IMR-90 (cell line): Measurements from ENCODE around the gene PLVAP. TPM values are rescaled to one million over a fixed set of nuclear protein-coding genes. Genes with fewer than 3 reads are reported as not detected.

ENCODE experiments used
- ATAC-seq: fragments of 200-7000 bp; cut with Tn5 transposase; 2 replicates; pipeline ENCODE4 v1.9.1; 2020; ENCODE audit warnings: low read depth, mild to moderate bottlenecking, moderate library complexity
- BruUV-seq: library from RNA; stranded (reverse); fragments of 400-500 nt; replicated peaks from 2 replicates; lab custom pipeline; 2021; lab: Mats Ljungman, UMichigan
- CTCF ChIA-PET: fragments of 300-600 bp; formaldehyde crosslinking; extraction: SDS; loops from one replicate; lab custom pipeline; 2021; ENCODE audit warnings: antibody characterized with exemption; lab: Yijun Ruan, JAX
- POLR2A ChIA-PET: fragments of 300-600 bp; sonication (Branson Sonifier 250); formaldehyde crosslinking; loops from one replicate; lab custom pipeline; 2022; ENCODE audit warnings: antibody characterized with exemption; ENCODE audit not compliant: unreplicated experiment; lab: Charles Lee
- DNase-seq: peaks from one replicate; pipeline ENCODE4 v3.0.0; 2013
- H2AFZ ChIP-seq: replicated peaks from 2 replicates; pipeline ENCODE3; 2013; ENCODE audit warnings: low read length, mild to moderate bottlenecking; ENCODE audit not compliant: poor library complexity
- H2AK5ac ChIP-seq: 2 replicates; pipeline ENCODE4 v1.6.1; 2013; ENCODE audit warnings: low read depth, low read length, inconsistent platforms
- H2AK9ac ChIP-seq: replicated peaks from 2 replicates; pipeline ENCODE3; 2013; ENCODE audit warnings: mild to moderate bottlenecking, low read depth, low read length, moderate library complexity; ENCODE audit not compliant: poor library complexity
- H2BK120ac ChIP-seq: 2 replicates; pipeline ENCODE4 v1.6.1; 2013; ENCODE audit warnings: low read depth, low read length, inconsistent platforms
- H2BK15ac ChIP-seq: 3 replicates; pipeline ENCODE4 v1.6.1; 2013; ENCODE audit warnings: low read depth, low read length, inconsistent platforms
- H2BK20ac ChIP-seq: 2 replicates; pipeline ENCODE4 v1.6.1; 2013; ENCODE audit warnings: low read depth, mild to moderate bottlenecking, inconsistent platforms, low read length, moderate library complexity
- H2BK5ac ChIP-seq: 2 replicates; pipeline ENCODE4 v1.6.1; 2013; ENCODE audit warnings: mild to moderate bottlenecking, low read depth, low read length, inconsistent platforms; ENCODE audit not compliant: poor library complexity, severe bottlenecking
- H3K14ac ChIP-seq: replicated peaks from 2 replicates; pipeline ENCODE4 v1.6.1; 2013; ENCODE audit warnings: low read depth, low read length, inconsistent platforms
- H3K18ac ChIP-seq: 2 replicates; pipeline ENCODE4 v1.6.1; 2013; ENCODE audit warnings: low read depth, low read length, control low read depth
- H3K23ac ChIP-seq: 2 replicates; pipeline ENCODE4 v1.6.1; 2013; ENCODE audit warnings: low read depth, low read length, inconsistent platforms
- H3K27ac ChIP-seq: 2 replicates; pipeline ENCODE4 v1.5.1; 2013; ENCODE audit warnings: mild to moderate bottlenecking, control low read depth, low read length; ENCODE audit not compliant: insufficient read depth
- H3K27me3 ChIP-seq: 2 replicates; pipeline ENCODE4 v1.6.1; 2013; ENCODE audit warnings: low read length; ENCODE audit not compliant: control insufficient read depth, insufficient read depth
- H3K36me3 ChIP-seq: 2 replicates; pipeline ENCODE4 v1.6.1; 2013; ENCODE audit warnings: low read length, mixed read lengths; ENCODE audit not compliant: control insufficient read depth, insufficient read depth
- H3K4ac ChIP-seq: 2 replicates; pipeline ENCODE4 v1.6.1; 2013; ENCODE audit warnings: low read depth, low read length, inconsistent platforms
- H3K4me1 ChIP-seq: 2 replicates; pipeline ENCODE4 v1.6.1; 2013; ENCODE audit warnings: low read length, mixed read lengths; ENCODE audit not compliant: control insufficient read depth, insufficient read depth
- H3K4me2 ChIP-seq: 2 replicates; pipeline ENCODE4 v1.6.1; 2013; ENCODE audit warnings: low read depth, mild to moderate bottlenecking, control low read depth, low read length, moderate library complexity
- H3K4me3 ChIP-seq: 2 replicates; pipeline ENCODE4 v1.5.1; 2013; ENCODE audit warnings: low read depth, mild to moderate bottlenecking, control low read depth, low read length, moderate library complexity; ENCODE audit not compliant: insufficient read depth
- H3K56ac ChIP-seq: 2 replicates; pipeline ENCODE4 v1.6.1; 2013; ENCODE audit warnings: low read length, inconsistent platforms; ENCODE audit not compliant: insufficient read depth; ENCODE audit errors: extremely low read depth
- H3K79me1 ChIP-seq, 2 experiments: 2 replicates each; pipeline ENCODE4 v1.6.1; 2013; ENCODE audit warnings: low read length in 2 of 2, inconsistent platforms in 1 of 2, low read depth in 1 of 2
- H3K9ac ChIP-seq: 2 replicates; pipeline ENCODE4 v1.6.1; 2013; ENCODE audit warnings: low read depth, low read length, control low read depth
- H3K9me1 ChIP-seq: 2 replicates; pipeline ENCODE4 v1.6.1; 2013; ENCODE audit warnings: low read length, inconsistent platforms; ENCODE audit not compliant: insufficient read depth
- H3K9me3 ChIP-seq: 2 replicates; pipeline ENCODE4 v1.6.1; 2013; ENCODE audit warnings: low read length; ENCODE audit not compliant: control insufficient read depth, insufficient read depth
- H4K20me1 ChIP-seq: 2 replicates; pipeline ENCODE4 v1.6.1; 2013; ENCODE audit warnings: low read length, inconsistent platforms; ENCODE audit not compliant: insufficient read depth
- H4K5ac ChIP-seq: 2 replicates; pipeline ENCODE4 v1.6.1; 2013; ENCODE audit warnings: mild to moderate bottlenecking, low read depth, low read length, control low read depth
- H4K8ac ChIP-seq, 2 experiments: 2 replicates each; pipeline ENCODE4 v1.6.1; 2013; ENCODE audit warnings: low read depth in 2 of 2, low read length in 2 of 2, control low read depth in 1 of 2, inconsistent platforms in 1 of 2
- H4K91ac ChIP-seq: 2 replicates; pipeline ENCODE4 v1.6.1; 2013; ENCODE audit warnings: low read depth, low read length, inconsistent platforms; ENCODE audit not compliant: insufficient read depth
- BHLHE40 ChIP-seq: fragments of 150-350 bp; IDR thresholded peaks from 2 replicates; pipeline ENCODE4 v1.6.1; 2016; ENCODE audit warnings: mild to moderate bottlenecking, low read depth, low read length
- CEBPB ChIP-seq: IDR thresholded peaks from 2 replicates; pipeline ENCODE4 v1.6.1; 2012; ENCODE audit warnings: low read depth, low read length, improper control_type of control experiment
- MAFK ChIP-seq: IDR thresholded peaks from 2 replicates; pipeline ENCODE4 v1.6.1; 2012; ENCODE audit warnings: low read depth, low read length, improper control_type of control experiment
- MXI1 ChIP-seq: IDR thresholded peaks from 2 replicates; pipeline ENCODE4 v1.6.1; 2012; ENCODE audit warnings: low read depth, mild to moderate bottlenecking, low read length, moderate library complexity, borderline replicate concordance
- NFE2L2 ChIP-seq: fragments of 150-350 bp; IDR thresholded peaks from 2 replicates; pipeline ENCODE4 v1.6.1; 2016; ENCODE audit warnings: low read depth, mild to moderate bottlenecking, low read length
- RAD21 ChIP-seq: IDR thresholded peaks from 2 replicates; pipeline ENCODE4 v1.6.1; 2012; ENCODE audit warnings: low read length, improper control_type of control experiment
- RCOR1 ChIP-seq: IDR thresholded peaks from 2 replicates; pipeline ENCODE4 v1.6.1; 2012; ENCODE audit warnings: mild to moderate bottlenecking, low read length, improper control_type of control experiment; ENCODE audit not compliant: insufficient replicate concordance
- SMC3 ChIP-seq: fragments of 150-350 bp; IDR thresholded peaks from 2 replicates; pipeline ENCODE4 v1.6.1; 2016; ENCODE audit warnings: low read depth, mild to moderate bottlenecking, antibody characterized with exemption, low read length, moderate library complexity
- WGBS, 2 experiments: methylation state at CpG; one replicate each; pipeline versions ENCODE4 v1.1.5 to v1.1.7; 2013; ENCODE audit warnings: missing lambda C conversion rate in 2 of 2; ENCODE audit not compliant: insufficient read length in 1 of 2; ENCODE audit errors: extremely low coverage in 2 of 2; 5-methylcytosine and 5-hydroxymethylcytosine counted together
- dilution Hi-C: fragments of 300-500 bp; cut with HindIII; formaldehyde crosslinking; loops from one replicate; pipeline ENCODE4 v1.14.3; 2018; ENCODE audit warnings: low sequenced_read_pairs; ENCODE audit not compliant: unreplicated experiment
- in situ Hi-C: fragments of 300-500 bp; cut with MboI; formaldehyde crosslinking; loops from 3 replicates; pipeline ENCODE4 v1.14.3; 2019; ENCODE audit warnings: low sequenced_read_pairs, inconsistent platforms, mixed read lengths
- intact Hi-C: fragments of 100-400 bp; cut with micrococcal nuclease; formaldehyde crosslinking; loops from 2 replicates; pipeline ENCODE4 v1.10.0; 2022
- polyA plus RNA-seq, 3 experiments: library from polyadenylated mRNA; depleted of rRNA; stranded (reverse); fragments of >200 nt; gene quantifications; 2 replicates each; pipeline ENCODE4 v1.2.3, GENCODE V29; 2012; ENCODE audit warnings: low replicate concordance in 1 of 3
- total RNA-seq: library from RNA; depleted of rRNA; stranded (reverse); fragments of >200 nt; gene quantifications from 2 replicates; pipeline ENCODE4 v1.2.3, GENCODE V29; 2012
- TF ChIP-seq, protein P1 (sequence below): conservative IDR thresholded peaks from 2 replicates; pipeline ENCODE4 v1.5.1; 2012; ENCODE audit warnings: mild to moderate bottlenecking, low read depth, low read length, improper control_type of control experiment
- TF ChIP-seq, protein P2 (sequence below): fragments of 150-350 bp; IDR thresholded peaks from 2 replicates; pipeline ENCODE4 v1.6.1; 2017; ENCODE audit warnings: mild to moderate bottlenecking, antibody characterized with exemption, low read length, low read depth

Gene PLVAP
- total and polyA plus RNA-seq, 2 of the 4 experiments (the other 2 are of a cell fraction): not detected

DNA sequence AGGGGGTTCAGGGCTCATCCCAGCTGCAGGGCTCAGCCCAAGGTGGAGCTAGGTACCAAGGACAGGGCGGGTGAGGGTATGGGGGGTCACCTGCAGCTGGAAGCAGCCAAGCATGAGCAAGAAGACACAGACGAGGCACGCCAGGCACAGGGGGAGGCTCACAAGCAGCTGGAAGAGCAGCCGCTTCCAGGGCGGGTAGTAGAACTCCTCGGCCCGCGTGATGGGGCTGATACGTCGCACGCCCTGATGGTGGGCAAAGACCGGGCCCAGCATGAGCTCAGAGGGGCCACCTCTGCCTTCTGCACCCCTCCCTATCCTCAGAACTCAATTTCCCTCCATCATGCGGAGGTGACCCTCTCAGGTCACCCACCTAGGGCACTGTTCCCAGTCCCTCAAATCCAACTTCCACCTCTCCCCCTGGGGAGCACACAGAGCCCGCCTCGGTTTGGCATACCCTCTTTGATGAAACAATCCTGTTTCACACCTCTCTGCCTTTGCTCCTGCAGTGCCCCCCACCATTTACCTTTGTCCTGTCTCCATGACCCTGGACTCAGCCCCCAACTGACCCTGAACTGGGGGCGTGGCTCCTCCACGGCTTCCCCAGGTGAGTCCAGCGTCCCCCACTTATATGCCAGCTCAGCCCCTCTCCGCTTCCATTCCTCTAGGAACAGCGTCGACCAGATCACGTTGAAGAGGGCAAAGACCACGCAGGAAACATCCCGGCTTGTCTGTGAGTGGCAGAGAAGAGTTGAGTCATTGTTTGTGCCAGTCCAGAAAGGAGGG is 46.7 kb downstream of the PLVAP start:
- no peak overlapping the region for H3K4me2 ChIP-seq
- H3K27ac ChIP-seq: no peak overlapping the region
- no peaks in the 10 kb centered on the region for H3K9me3 ChIP-seq
- no peak overlapping the region for H2BK20ac ChIP-seq
- H3K14ac ChIP-seq: no peak overlapping the region
- H2AK5ac ChIP-seq: no peak overlapping the region
- DNase-seq: no peak
- intact Hi-C loops: no loop called here
- BruUV-seq: no TSS peak
- H3K4me3 ChIP-seq: no peak overlapping the region
- H3K18ac ChIP-seq: no peak overlapping the region
- WGBS, 2 experiments: 90% methylated on average over 9 of the region's 24 CpGs; no CpG with 5 or more reads in 1 of the 2 experiments
- H3K56ac ChIP-seq: no peak overlapping the region
- no peak overlapping the region for H4K8ac ChIP-seq
- H2BK15ac ChIP-seq: no peak overlapping the region
- peaks cover 0 to 27% of the 10 kb centered on the region in 2 experiments; a peak in 2 of 4 replicates for H3K79me1 ChIP-seq
- no peak for ATAC-seq
- no peak overlapping the region for H3K9ac ChIP-seq
- H2AFZ ChIP-seq: no peak overlapping the region
- H4K20me1 ChIP-seq: no peaks in the 10 kb centered on the region
- ChIA-PET POLR2A (no interaction called here), CTCF (no interaction called here)
- 0 out of 2 replicates have a peak, but pooled peaks cover 4% of the 10 kb centered on the region for H3K4me1 ChIP-seq
- peaks cover 6% of the 10 kb centered on the region; the same call in 1 of the 2 replicates for H3K36me3 ChIP-seq
- H2BK5ac ChIP-seq: no peak overlapping the region
- no peak overlapping the region for H4K91ac ChIP-seq
- no peak overlapping the region for H2AK9ac ChIP-seq
- H4K5ac ChIP-seq: no peak overlapping the region
- H2BK120ac ChIP-seq: no peak overlapping the region
- in situ Hi-C loops: no loop called here
- dilution Hi-C loops: no loop called here
- TF ChIP-seq, protein P1, sequence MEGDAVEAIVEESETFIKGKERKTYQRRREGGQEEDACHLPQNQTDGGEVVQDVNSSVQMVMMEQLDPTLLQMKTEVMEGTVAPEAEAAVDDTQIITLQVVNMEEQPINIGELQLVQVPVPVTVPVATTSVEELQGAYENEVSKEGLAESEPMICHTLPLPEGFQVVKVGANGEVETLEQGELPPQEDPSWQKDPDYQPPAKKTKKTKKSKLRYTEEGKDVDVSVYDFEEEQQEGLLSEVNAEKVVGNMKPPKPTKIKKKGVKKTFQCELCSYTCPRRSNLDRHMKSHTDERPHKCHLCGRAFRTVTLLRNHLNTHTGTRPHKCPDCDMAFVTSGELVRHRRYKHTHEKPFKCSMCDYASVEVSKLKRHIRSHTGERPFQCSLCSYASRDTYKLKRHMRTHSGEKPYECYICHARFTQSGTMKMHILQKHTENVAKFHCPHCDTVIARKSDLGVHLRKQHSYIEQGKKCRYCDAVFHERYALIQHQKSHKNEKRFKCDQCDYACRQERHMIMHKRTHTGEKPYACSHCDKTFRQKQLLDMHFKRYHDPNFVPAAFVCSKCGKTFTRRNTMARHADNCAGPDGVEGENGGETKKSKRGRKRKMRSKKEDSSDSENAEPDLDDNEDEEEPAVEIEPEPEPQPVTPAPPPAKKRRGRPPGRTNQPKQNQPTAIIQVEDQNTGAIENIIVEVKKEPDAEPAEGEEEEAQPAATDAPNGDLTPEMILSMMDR: no peak
- TF ChIP-seq RCOR1 (no peak), RAD21 (no peak), CEBPB (no peak), SMC3 (no peak), BHLHE40 (no peak), NFE2L2 (no peak), MXI1 (no peak), MAFK (no peak)
- TF ChIP-seq, protein P2, sequence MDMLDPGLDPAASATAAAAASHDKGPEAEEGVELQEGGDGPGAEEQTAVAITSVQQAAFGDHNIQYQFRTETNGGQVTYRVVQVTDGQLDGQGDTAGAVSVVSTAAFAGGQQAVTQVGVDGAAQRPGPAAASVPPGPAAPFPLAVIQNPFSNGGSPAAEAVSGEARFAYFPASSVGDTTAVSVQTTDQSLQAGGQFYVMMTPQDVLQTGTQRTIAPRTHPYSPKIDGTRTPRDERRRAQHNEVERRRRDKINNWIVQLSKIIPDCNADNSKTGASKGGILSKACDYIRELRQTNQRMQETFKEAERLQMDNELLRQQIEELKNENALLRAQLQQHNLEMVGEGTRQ: no peak
- no peaks in the 10 kb centered on the region for H3K27me3 ChIP-seq
- no peak overlapping the region for H3K23ac ChIP-seq
- no peak overlapping the region for H3K4ac ChIP-seq
- H3K9me1 ChIP-seq: peaks cover 5% of the 10 kb centered on the region
